GM12878 (cell line): ENCODE measurements around the gene SCN8A. TPM values are rescaled to one million over a fixed set of nuclear protein-coding genes. Genes with fewer than 3 reads are reported as not detected.

ENCODE experiments used
- ATAC-seq: fragments of 200-7000 bp; cut with Tn5 transposase; 3 replicates; pipeline ENCODE4 v1.9.1; 2020; ENCODE audit warnings: mild to moderate bottlenecking, moderate library complexity
- BruUV-seq: library from RNA; stranded (reverse); fragments of 400-500 nt; replicated peaks from 2 replicates; lab custom pipeline; 2021; lab: Mats Ljungman, UMichigan
- CTCF ChIA-PET: fragments of 300-600 bp; sonication (Branson Sonifier 250); formaldehyde crosslinking; extraction: SDS; loops from one replicate; lab custom pipeline; 2021; ENCODE audit warnings: inconsistent platforms; lab: Yijun Ruan, JAX
- POLR2A ChIA-PET: fragments of 350-600 bp; formaldehyde crosslinking; extraction: SDS; loops from one replicate; lab custom pipeline; 2021; ENCODE audit warnings: inconsistent platforms; lab: Charles Lee
- RAD21 ChIA-PET: fragments of 300-600 bp; sonication (Branson Sonifier 250); formaldehyde crosslinking; loops from one replicate; lab custom pipeline; 2023; ENCODE audit warnings: antibody characterized with exemption; ENCODE audit not compliant: unreplicated experiment; lab: Charles Lee
- SMC1A ChIA-PET: fragments of 300-600 bp; sonication (Branson Sonifier 250); formaldehyde crosslinking; loops from one replicate; lab custom pipeline; 2023; ENCODE audit not compliant: unreplicated experiment, uncharacterized antibody; lab: Charles Lee
- DNase-seq: peaks from one replicate; pipeline ENCODE4 v3.0.0-alpha.2; 2011; ENCODE audit warnings: low read depth, low spot score
- FAIRE-seq: peaks from 3 replicates; lab custom pipeline; 2011; peaks lifted over from hg19 to GRCh38; lab: Jason Lieb, UNC
- H2AFZ ChIP-seq: 2 replicates; pipeline ENCODE4 v1.6.0; 2011; ENCODE audit warnings: low read depth, low read length, control low read depth; ENCODE audit not compliant: control insufficient read depth
- H3K27ac ChIP-seq: 2 replicates; pipeline ENCODE4 v1.5.1; 2011; ENCODE audit warnings: control low read depth; ENCODE audit not compliant: control insufficient read depth, insufficient read depth
- H3K27me3 ChIP-seq, 2 experiments: replicated peaks in 1 of 2; 2 replicates each; pipeline versions ENCODE4 v1.6.0 to v1.6.1; 2011; ENCODE audit warnings: low read length in 1 of 2; ENCODE audit not compliant: control insufficient read depth in 2 of 2, insufficient read depth in 2 of 2
- H3K36me3 ChIP-seq, 2 experiments: 2 replicates each; pipeline ENCODE4 v1.5.1; 2011; ENCODE audit warnings: low read length in 1 of 2; ENCODE audit not compliant: control insufficient read depth in 2 of 2, insufficient read depth in 2 of 2
- H3K4me1 ChIP-seq: 2 replicates; pipeline ENCODE4 v1.6.1; 2011; ENCODE audit warnings: mild to moderate bottlenecking, low read length, moderate library complexity, mixed read lengths; ENCODE audit not compliant: control insufficient read depth, insufficient read depth
- H3K4me2 ChIP-seq: 2 replicates; pipeline ENCODE4 v1.6.0; 2011; ENCODE audit warnings: control low read depth; ENCODE audit not compliant: control insufficient read depth, insufficient read depth
- H3K4me3 ChIP-seq: fragments of 200-600 bp; sonication (generic); 2 replicates; pipeline ENCODE4 v1.5.1; 2016
- H3K79me2 ChIP-seq: 2 replicates; pipeline ENCODE4 v1.6.0; 2011; ENCODE audit warnings: low read length; ENCODE audit not compliant: control insufficient read depth, insufficient read depth
- H3K9ac ChIP-seq: 2 replicates; pipeline ENCODE4 v1.8.0; 2011; ENCODE audit warnings: low read length, control low read depth, mixed read lengths; ENCODE audit not compliant: control insufficient read depth, insufficient read depth
- H3K9me3 ChIP-seq: replicated peaks from 3 replicates; pipeline ENCODE4 v1.5.1; 2011; ENCODE audit warnings: mild to moderate bottlenecking, low read length; ENCODE audit not compliant: control insufficient read depth, insufficient read depth
- H4K20me1 ChIP-seq: 2 replicates; pipeline ENCODE4 v1.6.0; 2011; ENCODE audit not compliant: control insufficient read depth, insufficient read depth
- CUX1 ChIP-seq: IDR thresholded peaks from 2 replicates; pipeline ENCODE4 v1.6.1; 2012; ENCODE audit warnings: improper control_type of control experiment, low read depth, low read length; ENCODE audit not compliant: insufficient replicate concordance
- SREBF2 ChIP-seq: IDR thresholded peaks from 2 replicates; pipeline ENCODE4 v1.6.1; 2012; ENCODE audit warnings: mild to moderate bottlenecking, low read length
- ZNF592 ChIP-seq: fragments of 450-650 bp; IDR thresholded peaks from 2 replicates; pipeline ENCODE4 v1.6.1; 2017; ENCODE audit warnings: mild to moderate bottlenecking, moderate library complexity
- WGBS: methylation state at CpG from one replicate; pipeline ENCODE4 v1.1.6; 2016; ENCODE audit warnings: low lambda C conversion rate; ENCODE audit not compliant: insufficient replicate concordance, insufficient coverage; ENCODE audit errors: missing lambda C conversion rate; 5-methylcytosine and 5-hydroxymethylcytosine counted together
- in situ Hi-C: fragments of 300-500 bp; cut with MboI; formaldehyde crosslinking; loops from 9 replicates; pipeline ENCODE4 v1.14.3; 2018; ENCODE audit warnings: mixed read lengths
- intact Hi-C: fragments of 100-400 bp; cut with micrococcal nuclease; formaldehyde crosslinking; loops from one replicate; pipeline ENCODE4 v1.14.2; 2022; ENCODE audit not compliant: unreplicated experiment
- polyA plus RNA-seq, 11 experiments: library from polyadenylated mRNA; depleted of rRNA in 4 of 11; unstranded in 6 of 11; stranded (reverse) in 5 of 11; fragments of >200 nt; fragmentation: Nextera tagmentation in 4 of 11; fragmentation: Illumina TruSeq in 1 of 11; extraction: Ambion mirVana in 4 of 11; extraction: Trizol in 1 of 11; gene quantifications; 1 replicate in 1 of 11; 2 replicates in 10 of 11; pipeline versions ENCODE4 v1.2.1 to v1.2.3, GENCODE V29; 2011 to 2016; ENCODE audit warnings: inconsistent platforms in 2 of 11, missing spikeins in 2 of 11, low read depth in 1 of 11
- total RNA-seq, 4 experiments: library from RNA; depleted of rRNA in 3 of 4; stranded (reverse); fragments of >200 nt in 3 of 4; fragmentation: Illumina TruSeq in 1 of 4; extraction: Trizol in 1 of 4; gene quantifications; 2 replicates each; pipeline versions ENCODE4 v1.2.1 to v1.2.3, GENCODE V29; 2013 to 2021

Gene SCN8A
- total and polyA plus RNA-seq, 10 of the 15 experiments (the other 5 are each of a cell fraction or from before 2014, with no cell fraction given): 0.02 to 0.23 (median 0.06) TPM; not detected in 2

DNA sequence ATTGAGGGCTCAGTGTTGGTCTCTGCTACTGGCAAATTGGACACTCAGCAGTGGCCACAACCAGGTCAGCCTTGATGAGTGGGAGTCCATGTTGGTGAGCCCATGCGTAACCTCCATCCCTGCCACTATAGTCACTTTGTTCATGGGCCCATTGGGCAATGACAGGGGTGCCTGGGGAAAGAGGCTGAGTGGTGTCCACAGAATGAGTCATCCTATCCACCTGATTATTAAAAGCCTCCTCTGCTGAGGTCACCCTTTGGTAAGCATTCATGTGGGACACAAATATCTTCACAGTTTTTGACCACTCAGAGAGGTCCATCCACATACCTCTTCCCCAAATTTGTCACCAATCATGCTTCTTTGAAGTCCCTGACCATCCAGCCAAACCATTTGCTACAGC lies 207.5 kb downstream of the SCN8A start:
- H3K79me2 ChIP-seq: no peaks in the 10 kb centered on the region
- ChIA-PET SMC1A (no interaction called here), RAD21 (no interaction called here), POLR2A (no interaction called here), CTCF (no interaction called here)
- no peaks in the 10 kb centered on the region for H3K36me3 ChIP-seq
- no peaks in the 10 kb centered on the region for H3K4me1 ChIP-seq
- H3K9ac ChIP-seq: no peak overlapping the region
- no peak overlapping the region for H2AFZ ChIP-seq
- intact Hi-C loops (no loop called here), in situ Hi-C loops (no loop called here)
- no peak overlapping the region for H3K4me3 ChIP-seq
- peaks cover 0 to 2% of the 10 kb centered on the region in 2 experiments; a peak in 1 of 4 replicates for H3K27me3 ChIP-seq
- DNase-seq: no peak
- no TSS peak for BruUV-seq
- no peak for FAIRE-seq
- ATAC-seq: no peak
- no peak overlapping the region for H3K4me2 ChIP-seq
- H3K27ac ChIP-seq: no peak overlapping the region
- no peaks in the 10 kb centered on the region for H3K9me3 ChIP-seq
- no peaks in the 10 kb centered on the region for H4K20me1 ChIP-seq
- TF ChIP-seq ZNF592: no peak
- no peak for TF ChIP-seq CUX1
- TF ChIP-seq SREBF2: no peak
- 30% methylated on average over 1 of the region's 1 CpG for WGBS
